Stimulated activated CD8-positive, alpha-beta memory T cell treated with anti-CD3 and anti-CD28 coated beads, Interleukin-15, amount 100 ng/mL, for 4 hours (primary cell): ENCODE data around the gene TTC6.

Experiments
- DNase-seq, 2 donors: peaks; one replicate each; pipeline ENCODE4 v3.0.0-alpha.2; 2020; ENCODE audit warnings: low read depth in 2 of 2

Gene TTC6

DNA sequence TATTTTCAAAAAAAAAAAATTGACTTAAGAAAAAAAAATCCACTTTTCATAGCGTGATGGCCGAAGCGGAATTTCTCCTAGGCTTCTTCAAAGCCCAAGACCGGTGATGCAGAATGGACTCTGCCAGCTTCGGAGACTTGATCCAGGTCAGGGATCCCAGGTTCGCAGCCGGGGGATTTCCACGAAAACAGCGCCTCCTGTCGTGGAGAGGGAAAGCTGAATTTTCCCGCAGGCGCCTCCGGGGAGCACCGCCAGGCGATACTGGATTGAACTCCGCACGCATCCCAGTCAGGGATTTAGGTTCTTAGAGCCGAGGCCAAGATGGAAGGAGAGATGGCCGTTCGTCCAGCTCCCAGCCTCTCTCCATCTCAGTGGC is 2.1 kb downstream of the TTC6 start:
- DNase-seq, result no peak

DNA sequence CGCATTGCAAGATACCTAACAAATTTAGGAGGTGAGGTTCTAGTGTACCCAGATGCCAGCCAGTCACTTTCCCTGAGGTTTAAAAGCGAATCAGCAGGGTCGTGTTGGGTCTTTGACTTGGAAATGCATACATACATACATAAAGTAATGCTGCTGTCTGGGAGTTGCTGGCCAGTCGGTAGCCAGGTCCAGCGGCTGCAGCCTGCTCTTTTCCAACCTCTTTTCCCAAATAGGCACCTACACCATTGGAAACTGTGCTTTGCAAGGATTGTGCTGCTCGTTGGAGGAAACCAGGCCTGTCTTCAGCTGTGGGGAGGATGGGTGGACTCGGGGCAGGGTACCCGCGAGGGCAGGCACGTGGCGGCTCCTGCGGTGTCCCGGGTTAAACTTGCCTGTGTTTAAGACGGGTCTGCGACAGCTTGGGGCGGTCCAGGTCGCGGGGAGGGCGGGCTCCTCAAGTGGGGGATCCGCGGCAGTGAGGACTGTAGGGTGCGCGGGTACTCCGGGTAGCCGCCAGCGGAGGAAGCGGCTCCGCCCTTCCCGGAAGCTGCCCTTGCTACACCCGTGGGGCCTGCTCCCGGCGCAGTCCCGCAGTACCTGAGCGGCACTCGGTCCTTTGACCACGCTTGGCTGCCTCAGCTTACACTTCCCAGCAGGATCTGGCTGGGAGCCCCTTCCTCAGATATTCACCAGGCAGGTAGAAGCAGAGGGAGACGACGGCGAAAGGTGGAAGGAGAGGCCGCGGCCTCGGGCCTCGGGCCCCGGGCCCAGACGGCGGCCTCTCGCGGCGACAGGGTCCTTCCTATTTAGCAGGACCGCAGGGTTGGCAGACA is 2.7 kb downstream of the TTC6 start:
- DNase-seq, result no peak

DNA sequence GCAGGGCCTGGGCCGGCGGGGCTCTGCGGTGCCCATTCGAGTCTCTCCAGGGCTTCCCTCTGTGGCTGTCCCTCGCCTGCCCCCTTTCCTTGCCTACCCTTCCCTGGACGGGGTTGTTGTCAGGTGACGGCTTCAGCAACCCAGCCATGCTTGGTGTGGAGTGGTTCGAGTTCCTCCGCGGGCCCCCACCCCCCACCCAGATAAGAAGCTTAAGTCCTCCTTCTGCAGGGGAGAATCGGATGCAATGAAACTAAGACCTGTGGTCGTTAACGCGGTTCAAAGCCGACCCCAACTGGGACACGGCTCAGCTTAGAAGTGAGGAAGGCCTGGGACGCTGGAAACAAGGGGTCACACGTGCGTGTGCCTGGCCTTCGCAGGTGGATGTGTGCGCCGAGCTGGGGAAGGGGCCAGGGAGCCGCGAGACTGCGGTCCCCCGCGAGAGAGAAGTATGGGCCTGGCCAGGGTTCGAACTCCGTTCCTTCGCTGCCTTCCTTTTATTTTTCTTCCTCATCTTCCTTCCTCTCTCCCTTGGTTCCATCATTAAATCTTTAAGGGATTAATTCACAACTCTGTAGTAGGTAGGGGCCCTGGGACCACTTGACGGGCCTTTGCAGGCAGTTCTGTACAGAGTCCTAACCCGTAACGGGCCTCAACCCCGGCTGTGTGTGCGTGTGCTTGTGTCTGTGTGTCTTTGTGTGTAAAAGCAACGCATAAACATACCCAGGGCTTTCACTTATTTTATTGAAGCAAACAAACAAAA is 3.5 kb downstream of the TTC6 start:
- DNase-seq, result no peak

DNA sequence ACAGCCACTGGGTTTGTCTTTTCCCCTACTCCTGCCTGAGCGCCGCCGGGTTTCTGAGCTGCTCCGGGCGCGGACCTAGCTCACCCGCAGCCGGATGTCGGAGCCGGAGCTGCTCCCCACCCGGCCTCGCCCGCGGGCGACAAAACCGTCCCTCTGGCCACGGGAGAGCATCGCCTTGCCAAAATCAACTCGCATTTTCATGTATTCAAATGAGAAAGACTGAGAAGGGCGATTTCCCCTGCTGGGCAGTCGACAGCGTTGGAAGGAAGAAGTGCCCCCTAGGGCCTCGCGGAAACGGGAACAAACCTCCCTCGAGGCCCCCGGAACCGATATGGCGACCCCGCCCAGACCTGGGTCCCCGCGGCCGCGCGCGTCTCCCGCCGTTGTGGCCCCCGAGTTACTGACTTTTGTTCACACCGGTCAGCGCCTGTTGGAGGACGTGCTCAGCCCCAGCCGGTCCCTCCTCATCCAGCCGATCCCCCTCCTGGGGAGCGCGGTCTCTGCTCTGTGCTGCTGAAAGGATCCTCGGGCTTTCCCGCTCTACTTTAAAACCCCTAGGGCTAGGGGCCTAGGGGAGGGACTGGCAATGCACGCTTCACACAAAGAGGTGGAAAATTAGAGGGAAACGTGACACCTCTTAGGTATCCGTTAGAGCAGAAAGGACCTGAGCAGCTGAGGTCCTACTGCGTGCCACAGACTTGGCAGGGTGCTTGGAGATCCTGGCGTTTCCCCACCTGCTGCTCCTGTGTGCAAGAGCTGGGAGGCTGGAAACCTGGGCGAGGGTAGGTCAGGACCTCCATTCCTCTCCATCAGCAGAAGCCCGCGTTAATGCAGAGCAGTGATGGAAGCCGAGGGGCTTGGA is 4.3 kb downstream of the TTC6 start:
- DNase-seq, result no peak

DNA sequence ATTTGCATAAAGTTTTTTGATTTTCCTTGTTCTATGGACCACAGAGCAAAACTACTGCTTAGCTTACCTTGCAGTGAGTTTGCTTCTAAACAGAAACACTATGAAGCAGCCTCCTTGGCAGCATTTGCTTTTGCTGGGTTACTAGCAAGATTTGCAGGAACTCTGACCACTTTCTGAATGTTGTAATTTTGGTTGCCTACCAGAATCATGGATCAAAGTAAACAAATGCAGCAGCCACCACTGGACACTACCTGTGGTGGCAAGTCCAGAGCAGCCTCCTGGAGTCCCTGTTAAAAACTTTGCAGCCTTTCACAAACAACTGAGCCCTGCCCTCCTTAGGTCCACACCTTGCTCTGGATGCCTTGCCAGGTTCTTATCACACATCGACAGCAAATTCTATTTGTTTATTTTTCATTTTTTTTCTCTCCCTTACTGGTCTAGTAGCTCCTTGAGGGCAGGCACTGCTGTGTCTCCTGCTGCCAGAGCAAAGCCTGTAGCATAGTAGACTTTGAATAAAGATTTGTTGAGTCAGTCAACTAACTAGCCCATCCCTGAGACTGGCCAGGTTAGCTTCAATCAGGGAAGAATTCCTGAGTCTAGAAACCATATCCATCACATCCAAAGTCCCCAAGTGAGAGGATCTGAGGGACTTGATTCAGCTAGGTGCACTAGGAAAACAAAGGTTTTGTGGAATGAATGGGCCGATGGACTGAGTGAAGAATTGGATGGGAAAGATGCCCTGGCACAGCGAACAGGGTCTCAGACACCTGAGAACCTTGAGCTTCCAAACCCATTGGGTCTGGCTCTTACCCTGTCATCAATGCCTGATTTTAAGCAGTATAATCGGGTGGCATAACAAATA is 5.7 kb downstream of the TTC6 start:
- DNase-seq, result no peak

DNA sequence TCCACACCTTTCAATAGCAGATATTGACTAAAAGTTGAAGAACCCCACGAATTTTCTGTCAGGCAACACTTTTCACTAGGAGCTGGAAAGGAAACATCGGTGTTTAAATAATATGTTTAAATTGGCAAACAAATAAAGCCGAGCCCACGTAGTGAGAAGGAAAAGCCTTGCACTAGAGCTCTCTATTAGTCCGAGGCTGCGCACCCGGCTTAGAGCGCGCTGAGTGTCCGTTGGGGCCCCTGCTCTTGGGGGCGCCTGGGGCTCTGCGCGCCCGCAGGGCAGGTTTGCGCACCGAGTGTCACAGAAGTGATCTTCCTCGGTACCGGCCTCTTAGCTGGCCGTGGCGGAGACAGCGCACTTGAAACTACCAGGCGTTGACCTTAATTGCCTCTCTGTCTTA is 6.4 kb downstream of the TTC6 start:
- no peak for DNase-seq

DNA sequence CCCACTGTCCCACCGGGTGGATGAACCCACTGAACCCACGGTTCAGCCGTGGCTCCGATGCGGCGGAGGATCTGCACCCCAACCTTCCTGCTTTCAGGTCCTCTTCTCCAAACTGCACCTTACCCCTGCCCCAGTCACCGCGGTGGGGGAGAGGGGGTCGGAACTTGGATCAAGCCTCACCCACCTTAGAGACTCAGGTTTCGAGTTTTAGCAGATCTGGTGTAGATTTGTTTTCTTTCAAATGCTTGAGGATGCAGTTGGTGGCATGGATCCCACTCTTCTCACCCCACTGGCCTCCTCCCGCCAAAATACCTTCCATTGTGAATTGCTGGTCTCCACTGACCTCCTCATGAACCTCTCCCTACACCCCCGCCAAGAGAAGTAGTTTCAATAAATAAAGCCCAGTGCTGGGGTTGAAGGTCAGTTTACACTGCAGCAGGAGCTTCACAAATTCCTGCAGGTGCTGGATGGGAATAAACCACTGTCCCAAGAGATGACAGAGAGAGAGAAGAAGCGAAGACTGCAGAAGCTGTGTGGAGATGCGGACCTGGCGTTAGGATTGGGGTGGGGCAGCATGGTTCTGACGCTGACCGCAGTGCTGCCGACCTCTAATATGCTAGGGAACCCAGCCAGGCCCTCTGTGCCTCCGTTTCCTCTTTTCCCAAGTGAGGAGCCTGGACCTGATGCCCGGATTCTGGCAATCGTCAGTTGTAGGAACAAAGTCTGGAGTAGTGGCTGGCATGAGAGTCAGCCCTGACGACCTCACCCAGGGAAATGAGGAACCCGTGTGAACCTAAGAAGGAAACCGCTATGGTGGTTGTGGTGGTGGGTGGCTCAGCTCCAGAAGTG is 7.4 kb downstream of the TTC6 start:
- DNase-seq, result no peak

DNA sequence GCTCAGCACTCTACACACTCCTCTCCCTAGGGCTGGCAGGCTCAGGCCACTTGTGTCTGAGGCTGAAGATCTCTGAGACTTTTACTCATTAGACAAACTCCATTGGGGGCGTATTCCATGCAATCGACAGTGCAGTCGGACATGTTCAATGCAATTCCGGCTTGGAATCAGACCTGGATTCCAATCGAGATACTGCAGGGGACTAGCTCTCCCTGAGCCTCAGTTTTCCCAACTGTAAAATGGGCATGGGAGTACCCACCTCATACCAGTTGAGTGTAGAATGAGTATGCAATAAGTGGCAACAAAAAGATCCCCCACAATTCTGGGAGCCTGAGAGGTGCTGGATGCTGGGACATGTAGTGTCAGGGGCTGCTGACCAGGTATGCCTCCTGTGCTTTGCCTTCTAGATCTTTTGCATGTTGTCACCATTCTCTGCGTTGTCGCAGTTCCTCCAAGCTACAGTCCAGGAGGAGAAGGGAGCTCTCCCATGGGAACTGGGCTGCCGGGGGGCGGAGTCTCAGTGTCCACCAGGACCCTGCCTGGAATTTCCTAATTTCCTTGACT is 8.3 kb downstream of the TTC6 start:
- no peak for DNase-seq

DNA sequence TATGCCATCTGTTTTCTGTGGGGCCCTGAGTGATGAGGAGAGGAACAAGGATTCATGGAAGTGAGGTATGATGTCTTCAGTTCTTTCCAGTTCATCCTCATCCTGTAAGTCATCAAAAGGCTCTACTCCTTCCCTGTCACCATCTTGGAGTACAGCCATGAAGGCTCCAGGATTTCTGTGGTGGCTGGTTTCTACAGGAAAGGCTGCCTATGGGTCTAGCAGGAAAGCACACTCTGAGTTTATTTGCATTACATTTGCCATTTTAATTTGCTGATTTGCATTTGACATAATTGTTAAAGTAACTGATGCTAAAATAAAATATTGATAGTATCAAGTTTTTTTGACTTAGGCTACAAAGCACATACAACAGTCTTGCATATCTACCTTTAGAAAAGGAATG is 11.2 kb downstream of the TTC6 start:
- DNase-seq, result no peak

DNA sequence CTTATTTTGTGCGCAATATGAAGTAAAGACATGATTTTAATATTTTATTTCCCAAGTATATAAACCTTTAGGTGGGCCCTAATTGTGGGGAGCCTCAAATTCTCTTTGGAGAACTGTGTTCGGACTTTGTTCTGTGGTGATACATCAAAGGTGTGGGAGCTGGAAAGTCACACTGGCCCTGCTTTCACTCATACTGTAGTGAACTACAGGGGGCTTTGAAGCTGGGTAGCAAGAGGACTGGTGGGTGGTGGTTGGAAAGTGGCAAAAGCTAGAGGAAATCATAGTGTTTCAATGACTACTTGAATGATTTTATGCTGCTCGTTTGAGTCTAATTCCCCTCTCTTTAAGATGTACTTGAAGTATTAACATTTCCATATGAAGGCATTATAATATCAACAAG is 13.2 kb downstream of the TTC6 start:
- DNase-seq, result no peak

DNA sequence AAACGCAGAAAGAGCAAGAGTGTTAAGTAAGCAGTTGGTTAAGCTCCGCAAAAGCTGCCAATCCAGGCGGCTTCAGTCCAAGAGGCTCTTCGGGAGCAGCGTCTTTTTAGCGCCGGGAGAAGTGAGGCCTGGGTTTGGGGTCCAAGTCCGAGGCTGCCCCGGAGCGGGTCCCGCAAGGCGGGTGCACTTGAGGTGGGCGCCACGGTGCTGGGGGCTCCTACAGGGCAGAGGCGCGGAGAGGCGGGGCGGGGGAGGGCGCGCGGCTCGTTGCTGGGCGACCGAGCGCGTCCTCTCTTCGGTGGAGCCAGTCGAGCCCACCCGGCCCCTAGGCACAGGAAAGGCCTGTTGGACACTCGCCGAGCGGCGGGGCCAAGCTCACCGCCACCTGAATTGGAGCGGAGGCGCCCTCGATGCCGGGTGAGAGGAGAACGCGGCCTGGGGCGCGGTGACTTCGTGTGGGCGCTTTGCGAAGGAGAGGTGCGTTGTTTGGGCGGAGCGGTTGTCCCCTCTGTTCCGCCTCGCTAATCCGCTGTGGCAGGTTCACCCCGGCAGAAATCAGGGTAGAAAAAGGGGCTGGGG is 15.6 kb downstream of the TTC6 start:
- DNase-seq, result no peak

DNA sequence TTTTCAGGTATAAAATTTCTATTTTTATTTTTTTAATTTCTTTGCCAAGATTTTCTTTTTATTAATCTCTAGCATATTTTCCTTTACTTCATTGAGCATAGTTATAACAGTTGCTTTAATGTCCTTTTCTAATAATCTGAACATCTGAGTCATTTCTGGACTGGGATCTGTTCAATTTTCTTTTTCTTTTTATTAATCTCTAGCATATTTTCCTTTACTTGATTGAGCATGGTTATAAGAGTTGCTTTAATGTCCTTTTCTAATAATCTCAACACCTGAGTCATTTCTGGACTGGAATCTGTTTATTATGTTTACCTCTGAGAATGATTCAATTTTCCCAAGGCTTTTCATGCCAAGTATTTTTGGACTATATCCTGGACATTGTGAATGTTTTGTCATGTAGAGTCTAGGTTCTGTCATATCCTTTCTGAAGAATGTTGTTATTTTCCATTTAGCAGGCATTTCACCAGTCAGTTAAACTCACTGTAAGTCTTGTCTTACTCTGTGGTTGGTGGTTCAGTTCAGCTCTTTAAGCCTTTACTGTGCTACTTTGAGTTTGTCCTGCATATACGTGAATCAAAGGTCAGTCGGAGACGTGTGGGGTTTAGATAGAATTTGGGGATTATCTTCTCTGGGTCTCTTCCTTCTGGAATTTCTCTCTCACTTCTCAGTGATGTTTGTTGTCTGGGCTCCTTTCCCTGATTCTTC is 20.3 kb downstream of the TTC6 start:
- no peak for DNase-seq

DNA sequence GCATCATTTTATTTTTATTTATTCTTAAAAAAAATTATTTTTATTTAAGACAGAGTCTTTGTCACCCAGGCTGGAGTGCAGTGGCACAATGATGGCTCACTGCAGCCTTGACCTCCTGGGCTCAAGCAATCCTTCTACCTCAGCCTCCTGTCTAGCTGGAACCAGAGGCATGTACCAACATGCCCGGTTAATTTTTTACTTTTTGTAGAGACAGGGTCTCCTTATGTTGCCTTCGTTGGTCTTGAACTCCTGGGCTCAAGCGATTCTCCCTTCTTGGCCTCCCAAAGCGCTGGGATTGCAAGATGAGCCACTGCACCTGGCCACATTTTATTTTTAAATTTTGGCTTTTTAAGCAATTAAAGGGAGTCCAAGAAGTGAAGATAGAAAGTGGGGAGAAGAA is 21.4 kb downstream of the TTC6 start:
- DNase-seq, result no peak

DNA sequence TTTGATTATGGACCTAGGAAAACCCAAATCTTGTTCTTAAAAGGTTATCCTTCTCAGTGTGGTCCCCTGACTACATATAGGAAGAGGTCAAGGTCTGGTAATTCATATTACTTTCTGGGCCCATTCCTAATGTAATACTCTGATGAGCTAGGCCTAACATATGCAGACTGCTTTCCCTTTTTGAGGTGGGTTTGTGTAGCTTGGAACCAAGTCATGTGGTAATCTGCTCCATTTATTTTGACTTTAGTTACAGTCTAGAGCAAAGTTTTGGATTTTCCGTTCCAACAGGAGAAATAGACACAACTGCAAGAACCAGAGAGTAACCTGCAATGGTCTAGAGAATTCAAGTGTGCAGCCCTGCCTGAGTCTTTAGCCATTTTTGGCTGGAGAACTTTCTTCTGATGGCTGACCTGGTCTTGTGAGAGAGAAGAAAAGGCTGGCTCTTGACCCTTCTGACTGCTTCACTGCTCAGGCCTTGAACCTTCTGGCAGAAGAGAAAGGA is 22.5 kb downstream of the TTC6 start:
- DNase-seq, result no peak

DNA sequence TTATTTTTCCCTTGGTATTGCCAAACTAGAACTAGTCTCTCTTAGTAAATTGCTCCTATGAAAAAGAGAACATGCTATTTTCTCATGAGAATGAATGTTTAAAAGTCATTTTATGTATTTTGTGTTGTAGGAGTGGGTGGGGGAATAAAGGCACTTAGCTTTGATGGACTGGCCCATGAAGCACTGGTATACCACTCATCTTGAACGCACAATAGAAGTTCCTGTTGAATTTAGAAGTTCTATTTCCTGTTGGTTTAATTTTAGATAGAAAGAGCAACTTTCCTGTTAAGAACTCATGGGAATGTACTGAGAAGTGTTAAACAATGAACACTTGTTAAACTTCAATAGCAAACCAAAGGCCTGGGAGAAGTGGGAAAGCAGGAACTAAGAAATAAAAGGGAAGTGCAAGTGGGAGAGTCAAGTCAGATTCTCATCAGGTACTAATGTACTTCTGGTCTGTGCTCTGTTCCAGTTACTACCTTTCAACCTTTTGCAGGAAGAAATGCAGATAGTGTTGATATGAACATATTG is 23.1 kb downstream of the TTC6 start:
- no peak for DNase-seq

DNA sequence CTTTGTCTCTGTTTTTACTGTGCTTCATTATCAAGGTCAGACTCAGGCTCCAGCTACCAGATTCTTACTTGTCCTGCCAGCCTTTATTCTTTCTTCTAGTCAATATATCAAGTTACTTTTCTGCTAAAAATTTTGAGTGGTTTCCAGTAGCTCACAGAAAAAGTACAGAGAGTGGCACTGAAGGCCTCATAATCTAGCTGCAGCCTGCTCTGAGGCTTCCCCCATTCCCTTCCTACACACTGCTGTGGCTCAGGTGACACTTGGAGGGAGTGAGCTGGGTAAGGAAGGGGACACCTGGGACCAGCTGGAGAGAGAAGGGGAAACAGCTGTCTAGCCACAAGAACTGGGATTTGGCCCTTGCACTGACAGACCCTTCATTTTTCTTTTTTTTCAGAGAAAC is 25.4 kb downstream of the TTC6 start:
- no peak for DNase-seq

DNA sequence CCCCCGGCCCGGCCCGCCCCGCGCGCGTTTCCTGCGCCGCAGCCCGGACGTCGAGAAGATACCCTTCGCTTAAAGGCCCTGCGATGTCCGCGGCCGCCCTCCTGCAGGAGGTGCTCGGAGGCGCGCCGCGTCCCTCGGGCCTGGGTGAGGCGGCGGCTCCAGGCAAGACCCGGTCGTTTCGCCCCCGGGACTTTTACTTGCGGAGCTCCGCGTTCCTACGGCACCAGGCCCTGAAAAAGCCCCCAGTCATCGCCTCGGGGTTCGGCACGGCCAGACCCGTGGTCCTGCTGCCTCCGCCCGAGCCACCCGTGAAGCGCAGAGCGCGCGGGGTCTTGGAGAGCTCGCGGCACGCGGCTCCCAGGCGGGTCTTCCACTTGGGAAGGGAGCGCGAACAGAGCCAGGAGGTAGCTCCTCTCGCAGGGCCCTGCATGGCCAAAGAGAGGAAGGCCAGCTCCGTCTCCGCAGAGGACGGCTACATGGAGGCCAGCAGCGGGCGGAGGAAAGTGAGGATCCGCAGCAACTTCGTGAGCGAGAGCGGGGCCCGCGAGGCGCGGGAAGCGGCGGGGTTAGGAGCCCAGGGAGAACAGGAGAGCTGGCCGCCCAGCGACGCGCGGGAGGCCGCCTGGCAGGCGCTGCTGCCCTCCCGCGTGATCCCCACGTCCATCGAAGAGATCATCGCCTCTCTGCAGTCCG is 26.9 kb downstream of the TTC6 start:
- DNase-seq, result no peak

DNA sequence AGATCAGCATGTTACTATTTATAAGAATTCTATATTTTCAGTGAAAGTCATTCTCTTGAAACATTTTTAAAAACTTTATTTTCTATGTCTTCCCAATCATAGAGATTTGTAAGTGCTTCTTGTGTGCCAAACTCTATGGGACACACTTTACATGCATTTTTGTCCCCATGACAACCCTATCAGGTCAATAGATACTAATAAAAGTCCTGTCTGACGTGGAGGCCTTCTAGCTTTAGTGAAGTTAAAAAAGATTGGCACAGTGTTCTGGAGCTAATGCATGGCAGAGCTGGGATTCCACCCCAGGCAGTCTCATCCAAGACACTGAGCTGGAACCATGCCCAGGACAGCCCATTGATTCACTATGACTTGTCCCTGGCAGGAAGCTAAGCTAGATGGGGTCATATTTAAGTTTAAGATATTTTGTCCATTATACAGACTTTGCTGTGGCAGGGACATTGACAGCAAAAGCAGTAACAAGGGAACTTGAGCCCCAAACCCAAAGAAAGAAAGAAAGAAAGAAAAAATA is 28.1 kb downstream of the TTC6 start:
- no peak for DNase-seq
